Muscle of back (tissue), 11 donors: ENCODE data around the gene GPN1. TPM values are rescaled to one million over a fixed set of nuclear protein-coding genes. Genes with fewer than 3 reads are reported as not detected.
"Not testable (repeated sequence)": the region's sequence is repeated elsewhere in the genome, so short reads cannot be mapped to it uniquely, and the experiment has no call there.

Experiments used
- DNase-seq, 3 donors: peaks; one replicate each; pipeline versions ENCODE4 v3.0.0 to v3.0.0-alpha.2; 2013
- polyA plus RNA-seq, 10 donors: library from polyadenylated mRNA; unstranded; fragments of 120-200 nt; gene quantifications; one replicate each; pipeline ENCODE4 v1.2.1, GENCODE V29; 2013; ENCODE audit not compliant: insufficient read length in 10 of 10

GPN1 gene
- polyA plus RNA-seq, 10 donors: 29.2 to 39.6 (median 35.2) TPM

GRCh38 chr2:27664622-27665363 lies 35.9 kb downstream of the GPN1 start:
- DNase-seq: no peak

GRCh38 chr2:27667446-27667845 lies 38.6 kb downstream of the GPN1 start:
- no peak for DNase-seq

- DNase-seq: no peak
These were observed 42.4 kb downstream of the GPN1 start for GRCh38 chr2:27671235-27671634.

- DNase-seq: no peak
These were observed 44.1 kb downstream of the GPN1 start for GRCh38 chr2:27672723-27673486.

GRCh38 chr2:27680571-27680970 lies 51.7 kb downstream of the GPN1 start:
- no peak for DNase-seq

GRCh38 chr2:27681841-27682240 lies 53.0 kb downstream of the GPN1 start:
- DNase-seq: no peak

GRCh38 chr2:27682334-27682771 lies 53.5 kb downstream of the GPN1 start:
- DNase-seq: peak in 1 of 3 donors; percentile 81

- peak; percentile 82 to 85 (median 84) for DNase-seq
These were observed 54.7 kb downstream of the GPN1 start for GRCh38 chr2:27683390-27684071.

GRCh38 chr2:27685006-27685405 lies 56.2 kb downstream of the GPN1 start:
- DNase-seq: not testable (repeated sequence)

GRCh38 chr2:27685577-27685976 lies 56.7 kb downstream of the GPN1 start:
- no peak for DNase-seq

GRCh38 chr2:27687232-27687631 lies 58.4 kb downstream of the GPN1 start:
- no peak for DNase-seq

- no peak for DNase-seq
These were observed 60.6 kb downstream of the GPN1 start for GRCh38 chr2:27689424-27689823.

GRCh38 chr2:27690052-27690451 lies 61.2 kb downstream of the GPN1 start:
- no peak for DNase-seq

GRCh38 chr2:27697660-27698059 lies 68.8 kb downstream of the GPN1 start:
- DNase-seq: no peak

Other genes with a start within 250 kb of the GPN1 start
- gene ZNF513, start 248.3 kb upstream of the GPN1 start, polyA plus RNA-seq: 10 to 100 TPM in 8 of 10 donors, 1 to 10 TPM in 2; 7.7 to 14.4 (median 11.6) TPM
- 10 to 100 TPM; 49.3 to 64.6 (median 56.7) TPM for gene PPM1G, start 219.5 kb upstream of the GPN1 start, polyA plus RNA-seq
- gene NRBP1, start 200.4 kb upstream of the GPN1 start, polyA plus RNA-seq: 100 to 1,000 TPM; 106 to 133 (median 118) TPM
- gene KRTCAP3, start 186.7 kb upstream of the GPN1 start, polyA plus RNA-seq: 1 to 10 TPM; 1.3 to 4.5 (median 2.3) TPM
- gene IFT172, start 139.3 kb upstream of the GPN1 start, polyA plus RNA-seq: 10 to 100 TPM; 12.0 to 34.0 (median 18.4) TPM
- 10 to 100 TPM in 2 of 10 donors, 1 to 10 TPM in 8; 6.3 to 13.6 (median 8.1) TPM for gene FNDC4, start 133.8 kb upstream of the GPN1 start, polyA plus RNA-seq
- gene GCKR, start 132.2 kb upstream of the GPN1 start, polyA plus RNA-seq: under 1 TPM in 2 of 10 donors, not detected in 8; 0.05 to 0.29 TPM
- gene ZNF512, start 46.0 kb upstream of the GPN1 start, polyA plus RNA-seq: 10 to 100 TPM; 37.1 to 50.7 (median 42.8) TPM
- 1 to 10 TPM; 5.9 to 7.3 (median 6.7) TPM for gene CCDC121, start within 50 bp of the GPN1 start, polyA plus RNA-seq
- gene SUPT7L, start 34.6 kb downstream of the GPN1 start, polyA plus RNA-seq: 10 to 100 TPM; 23.6 to 44.1 (median 30.0) TPM
- 10 to 100 TPM; 21.6 to 30.0 (median 24.0) TPM for gene SLC4A1AP, start 34.8 kb downstream of the GPN1 start, polyA plus RNA-seq
- 100 to 1,000 TPM; 102 to 132 (median 117) TPM for gene MRPL33, start 142.7 kb downstream of the GPN1 start, polyA plus RNA-seq